Effector CD8-positive, alpha-beta T cell (primary cell): Measurements from ENCODE around the gene AHI1.
"Not testable (repeated sequence)": the region's sequence is repeated elsewhere in the genome, so short reads cannot be mapped to it uniquely, and the experiment has no call there.

Experiments
- DNase-seq: peaks from one replicate; lab custom pipeline; 2025; lab: John Stamatoyannopoulos, UW

Gene AHI1

DNA sequence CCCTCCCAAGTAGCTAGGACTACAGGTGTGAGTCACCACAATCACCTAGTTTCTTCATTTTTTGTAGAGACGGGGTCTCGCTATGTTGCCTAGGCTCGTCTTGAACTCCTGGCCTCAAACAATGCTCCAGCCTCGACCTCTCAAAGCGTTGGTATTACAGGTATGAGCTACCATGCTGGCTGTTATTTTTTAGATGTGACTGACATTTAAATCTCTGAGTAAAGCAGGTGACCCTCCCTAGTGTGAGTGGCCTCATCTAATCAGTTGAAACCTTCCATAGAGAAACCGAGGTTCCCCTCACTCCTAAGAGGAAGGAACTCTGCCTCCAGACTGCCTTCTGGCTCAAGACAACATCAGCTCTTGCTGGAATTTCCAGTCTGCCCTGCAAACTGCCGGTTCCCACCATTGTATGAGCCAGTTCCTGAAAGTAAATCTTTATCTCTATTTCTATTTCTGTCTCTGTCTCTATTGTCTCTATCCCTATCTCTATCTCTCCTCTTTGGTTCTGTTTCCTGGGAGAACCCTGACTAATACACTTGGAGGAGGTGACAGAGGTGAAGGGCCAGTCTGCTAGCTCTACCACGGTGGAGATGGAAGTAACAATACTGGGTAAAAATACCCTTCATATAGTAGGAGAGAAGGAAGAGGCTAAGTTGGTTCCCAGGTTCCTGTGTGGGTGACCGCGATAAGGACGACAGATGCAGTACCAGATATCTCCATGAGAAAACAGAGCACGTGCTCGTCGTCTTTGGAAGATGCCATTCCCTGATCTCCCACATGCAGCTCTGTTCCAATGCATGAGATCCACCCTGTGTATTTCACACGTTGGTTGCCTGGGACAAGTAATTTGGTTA, 235.4 kb downstream of the AHI1 start:
- no peak for DNase-seq

DNA sequence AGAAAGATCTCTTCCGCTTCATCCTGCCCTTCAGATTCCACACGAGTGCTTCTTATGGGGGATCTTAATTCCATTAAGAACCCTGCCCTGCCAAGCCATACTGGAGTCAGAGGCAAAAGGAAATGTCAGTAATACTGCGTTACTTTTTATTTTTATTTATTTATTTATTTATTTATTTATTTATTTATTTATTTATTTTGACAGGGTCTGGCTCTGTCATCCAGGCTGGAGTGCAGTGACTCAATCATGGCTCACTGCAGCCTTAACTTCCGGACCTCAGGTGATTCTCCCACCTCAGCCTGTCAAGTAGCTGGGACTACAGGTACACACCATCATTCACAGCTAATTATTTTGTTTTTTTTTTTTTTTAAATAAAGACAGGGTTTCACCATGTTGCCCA, 236.9 kb downstream of the AHI1 start:
- DNase-seq, result no peak

DNA sequence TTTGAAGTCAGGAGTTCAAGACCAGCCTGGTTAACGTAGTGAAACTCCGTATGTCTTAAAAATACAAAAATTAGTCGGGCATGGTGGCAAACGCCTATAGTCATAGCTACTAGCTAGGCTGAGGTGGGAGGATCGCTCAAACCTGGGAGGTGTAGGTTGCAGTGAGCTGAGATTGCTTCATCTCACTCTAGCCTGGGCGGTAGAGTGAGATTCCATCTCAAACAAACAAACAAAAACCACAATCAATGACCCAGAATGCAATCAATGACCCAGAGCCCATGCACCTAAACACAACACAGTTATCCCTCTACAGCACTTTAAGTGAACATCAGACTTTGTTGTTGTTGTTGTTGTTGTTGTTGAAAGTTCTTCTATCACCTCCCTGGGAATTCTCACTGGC, 238.6 kb downstream of the AHI1 start:
- no peak for DNase-seq

DNA sequence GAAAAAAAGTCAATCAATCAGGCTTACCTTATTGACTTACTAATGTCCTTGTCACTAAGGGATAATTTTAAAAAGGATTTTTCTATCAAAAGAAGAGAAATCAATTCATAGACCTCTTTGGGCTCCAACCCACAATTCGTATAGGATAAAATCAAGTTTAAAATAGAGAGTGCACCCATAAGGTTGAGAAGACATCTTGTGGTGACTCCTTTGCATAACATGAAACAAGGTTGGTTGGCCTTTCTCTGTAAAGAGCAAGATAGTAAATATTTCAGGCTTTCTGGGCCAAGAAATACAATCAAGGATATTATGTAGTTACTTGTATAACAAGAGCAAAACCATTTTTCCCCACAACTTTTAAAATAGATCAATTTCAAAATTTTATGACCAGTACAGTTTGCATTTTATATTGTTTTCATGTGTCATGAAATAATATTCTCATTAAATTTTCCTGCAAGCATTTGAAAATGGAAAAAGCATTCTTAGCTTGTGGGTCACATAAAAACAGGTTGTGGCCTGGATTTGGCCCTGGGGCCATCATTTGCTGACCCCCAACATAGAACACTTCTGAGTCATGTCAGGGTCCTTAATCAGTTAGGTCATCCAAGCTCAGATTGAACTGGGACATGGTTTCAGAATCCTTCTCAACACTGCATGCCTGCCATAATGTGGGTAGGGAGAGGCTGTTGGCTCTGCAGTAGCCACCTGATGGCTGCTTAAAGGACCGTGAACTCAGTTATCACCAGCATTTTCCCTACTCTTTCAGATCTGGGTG, 239.7 kb downstream of the AHI1 start:
- no peak for DNase-seq

DNA sequence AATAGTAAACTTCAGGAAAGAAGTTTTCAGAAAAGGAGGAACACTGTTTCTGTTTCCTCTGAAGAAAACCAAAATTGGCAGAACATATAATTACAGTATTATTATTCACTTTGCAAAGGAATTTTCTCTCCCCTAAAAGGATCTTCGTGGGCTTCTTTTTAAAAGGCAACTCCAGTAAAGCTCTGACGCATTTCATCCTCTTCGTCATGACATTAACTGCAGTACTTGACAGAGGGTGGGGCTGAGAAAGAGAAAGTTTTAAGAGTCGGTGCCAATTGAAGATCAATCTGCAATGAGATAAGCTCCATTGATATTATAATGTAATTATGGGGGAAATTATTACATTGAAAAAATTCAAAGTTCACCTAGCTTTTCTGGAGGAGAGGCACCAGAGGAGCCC, 240.7 kb downstream of the AHI1 start:
- no peak for DNase-seq

DNA sequence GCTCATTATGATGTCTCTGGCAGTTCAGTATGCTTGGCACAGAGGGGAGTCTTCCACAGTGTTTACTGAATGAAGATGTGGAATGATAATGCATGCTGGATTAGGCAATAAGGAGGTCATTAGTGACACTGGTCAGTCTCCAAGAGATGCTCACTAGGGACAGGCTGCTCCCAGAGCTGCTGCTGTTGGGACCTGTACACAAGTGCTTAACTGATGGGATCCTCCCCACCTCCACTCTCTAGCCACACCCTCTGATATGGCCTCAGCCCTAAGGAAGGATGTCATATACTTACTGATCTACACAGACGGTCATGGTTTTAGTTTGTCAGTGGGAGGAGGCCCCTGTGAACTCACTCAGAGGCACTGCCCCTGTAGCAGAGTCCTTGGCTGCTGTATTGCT, 243.1 kb downstream of the AHI1 start:
- DNase-seq, result no peak

DNA sequence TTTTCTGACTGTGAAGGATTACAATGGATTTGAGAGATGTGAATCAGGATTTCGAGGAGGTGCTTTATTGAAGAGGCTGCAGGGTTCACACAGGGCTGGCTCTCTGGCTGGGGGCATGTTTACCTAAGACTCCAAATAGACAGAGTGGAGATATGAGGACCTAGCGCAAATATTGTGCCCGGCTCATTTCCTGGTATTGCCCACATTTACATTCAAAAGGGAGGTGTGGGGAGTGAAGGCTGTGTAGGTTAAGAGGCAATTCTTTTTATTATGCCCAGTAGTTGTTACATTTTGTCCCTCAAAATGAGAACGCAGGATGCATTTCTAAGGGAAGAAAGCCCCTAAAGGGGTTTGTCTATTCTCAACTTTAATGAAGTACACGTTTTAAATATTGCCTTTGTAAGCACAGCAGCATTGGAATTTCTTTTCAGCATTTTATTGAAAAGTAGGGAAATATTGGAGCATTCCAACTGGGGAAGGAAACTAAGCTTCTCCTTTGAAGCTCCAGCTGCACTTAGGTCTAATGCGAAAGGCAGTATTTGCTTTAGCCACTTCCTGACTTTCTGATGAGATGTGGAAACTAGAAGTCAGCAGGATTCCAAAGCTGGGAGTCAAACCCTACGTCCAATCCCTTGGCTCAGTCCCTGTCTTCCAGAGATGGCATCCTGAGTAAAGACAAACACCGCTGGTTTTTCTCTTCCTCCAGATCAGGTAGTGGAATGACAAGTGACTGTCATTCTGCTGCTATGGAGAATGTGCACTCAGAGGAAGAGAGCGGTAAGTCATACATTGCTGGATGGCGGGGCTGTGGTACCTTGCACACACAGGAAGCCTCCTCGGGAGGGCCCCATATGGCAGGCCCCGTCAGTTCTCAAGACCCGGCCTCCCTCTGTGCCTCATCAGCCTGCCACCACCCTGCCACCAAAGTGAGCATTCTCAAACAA, 245.8 kb downstream of the AHI1 start:
- no peak for DNase-seq

DNA sequence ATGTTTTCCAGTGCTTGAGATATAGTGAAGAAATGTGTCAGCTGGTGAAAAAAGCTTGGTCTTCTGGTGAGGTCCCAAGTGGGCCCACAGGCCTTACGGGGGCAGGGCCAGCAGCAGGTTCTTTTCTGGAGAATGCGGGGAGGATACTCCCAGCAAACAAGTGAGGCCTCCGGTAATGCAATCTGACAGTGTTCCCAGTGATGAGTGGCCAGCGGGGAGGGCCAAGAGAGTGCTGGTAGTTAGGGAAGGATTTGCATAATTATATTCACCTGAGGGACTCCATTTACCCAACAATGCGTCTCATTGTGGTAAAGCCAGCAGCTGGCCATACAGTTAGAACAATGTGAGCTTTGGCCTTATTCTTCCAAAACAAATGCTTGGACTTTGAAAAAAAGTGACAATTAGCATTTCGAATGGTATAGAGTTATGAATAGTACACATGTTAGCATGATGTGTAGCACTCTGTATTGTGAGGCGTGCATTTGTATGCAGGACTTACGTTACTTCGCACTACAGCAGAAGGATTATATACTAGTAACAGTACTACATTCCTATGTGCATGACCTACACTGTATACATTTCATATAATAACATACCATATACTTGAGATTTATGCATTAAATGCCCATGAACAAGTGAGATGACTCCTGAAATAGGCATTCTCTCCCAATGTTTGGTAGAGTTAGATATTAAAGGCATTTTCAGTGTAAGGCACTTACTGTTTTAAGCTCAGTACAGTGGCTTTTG, 246.6 kb downstream of the AHI1 start:
- no peak for DNase-seq

DNA sequence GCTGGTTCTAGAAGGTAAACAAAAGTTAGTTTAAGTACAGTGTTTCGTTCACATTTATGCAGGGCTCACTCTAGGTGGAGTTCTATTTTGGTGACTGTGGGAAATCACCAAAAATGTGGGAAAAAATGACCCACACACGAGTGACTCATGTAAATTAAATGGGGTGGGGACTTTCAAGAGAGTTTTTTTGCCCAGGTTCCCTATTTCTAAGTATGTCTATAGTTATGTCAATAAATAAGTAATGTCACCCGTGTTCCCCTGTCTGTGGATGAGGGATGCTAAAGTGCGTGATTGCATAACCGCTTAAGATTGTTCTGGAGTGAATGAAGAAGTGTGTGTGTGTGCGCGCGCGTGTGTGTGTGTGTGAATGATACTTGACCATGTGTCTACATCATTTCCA, 247.3 kb downstream of the AHI1 start:
- DNase-seq, result no peak

DNA sequence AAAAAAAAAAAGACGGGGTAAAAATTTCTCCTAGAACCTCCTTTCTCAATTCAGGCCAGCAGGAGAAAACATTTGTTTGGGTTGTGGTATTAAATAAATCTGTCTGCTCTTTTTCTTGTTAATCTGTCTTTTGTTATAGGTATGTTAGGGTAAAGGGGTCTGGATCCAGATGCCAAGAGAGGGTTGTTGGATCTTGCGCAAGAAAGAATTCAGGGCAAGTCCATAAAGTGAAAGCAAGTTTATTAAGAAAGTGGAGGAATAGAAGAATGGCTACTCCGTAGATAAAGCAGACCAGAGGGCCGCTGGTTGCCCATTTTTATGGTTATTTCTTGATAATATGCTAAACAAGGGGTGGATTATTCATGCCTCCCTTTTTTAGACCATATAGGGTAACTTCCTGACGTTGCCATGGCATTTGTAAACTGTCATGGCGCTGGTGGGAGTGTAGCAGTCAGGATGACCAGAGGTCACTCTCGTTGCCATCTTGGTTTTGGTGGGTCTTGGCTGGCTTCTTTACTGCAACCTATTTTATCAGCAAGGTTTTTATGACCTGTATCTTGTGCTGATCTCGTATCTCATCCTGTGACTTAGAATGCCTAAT, 251.0 kb downstream of the AHI1 start:
- DNase-seq, result not testable (repeated sequence)

DNA sequence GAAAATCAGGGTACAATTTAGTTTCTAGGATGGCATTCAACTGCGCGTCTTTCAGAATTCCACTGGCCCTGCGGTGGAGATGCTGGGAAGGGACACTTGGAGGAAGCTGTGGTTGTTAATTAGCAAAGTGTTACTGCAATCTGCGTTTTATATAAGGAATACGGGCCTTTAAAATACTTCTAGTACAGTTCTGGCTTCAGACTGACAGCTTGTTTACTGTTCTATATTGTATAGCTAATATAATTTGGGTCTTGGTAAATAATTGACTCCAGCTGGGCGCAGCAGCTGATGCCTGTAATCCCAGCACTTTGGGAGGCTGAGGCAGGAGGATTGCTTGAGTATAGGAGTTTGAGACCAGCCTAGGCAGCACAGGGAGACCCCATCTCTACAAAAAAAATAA, 252.7 kb downstream of the AHI1 start:
- no peak for DNase-seq

DNA sequence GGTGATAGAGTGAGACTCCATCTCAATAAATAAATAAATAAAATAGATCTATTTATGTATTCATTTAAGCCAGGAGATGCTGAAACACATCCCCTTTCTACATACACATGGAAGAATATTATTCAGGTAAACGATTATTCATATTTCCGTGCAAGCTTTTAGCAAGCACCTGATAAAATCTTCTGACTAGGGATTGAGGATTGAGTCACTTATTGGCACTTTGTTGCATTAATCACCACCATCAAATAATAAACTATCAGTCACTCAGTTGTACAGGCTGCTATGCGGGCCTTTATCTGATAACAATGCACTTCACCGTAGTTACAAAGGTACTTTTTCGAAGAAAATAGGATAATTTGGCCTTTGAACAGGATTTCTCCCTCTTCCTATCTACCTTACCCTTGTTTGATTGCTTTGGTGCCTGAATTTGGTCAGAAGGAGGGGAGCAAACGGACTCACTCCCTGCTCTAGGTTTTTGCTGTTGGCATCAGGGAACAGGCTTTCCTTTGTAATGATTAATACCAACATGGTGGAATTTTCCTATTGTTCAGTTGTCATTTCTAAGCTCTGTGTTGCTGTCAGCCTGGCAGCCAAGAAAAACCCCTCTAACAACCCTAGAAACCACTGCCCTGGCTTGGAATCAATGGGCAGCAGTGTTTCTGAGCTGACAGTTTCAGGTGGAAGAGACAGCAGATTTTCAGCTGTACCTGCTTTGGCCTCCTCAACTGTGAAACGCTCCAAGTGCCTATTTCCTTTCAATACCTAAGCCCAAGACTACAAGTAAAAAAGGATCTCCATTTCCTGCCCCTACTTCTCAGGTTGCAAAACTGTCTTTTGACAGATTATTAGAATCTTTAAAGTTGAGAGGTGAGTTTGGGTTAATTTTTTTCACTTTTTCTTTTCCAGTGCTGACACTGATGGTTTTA, 253.4 kb downstream of the AHI1 start:
- no peak for DNase-seq

DNA sequence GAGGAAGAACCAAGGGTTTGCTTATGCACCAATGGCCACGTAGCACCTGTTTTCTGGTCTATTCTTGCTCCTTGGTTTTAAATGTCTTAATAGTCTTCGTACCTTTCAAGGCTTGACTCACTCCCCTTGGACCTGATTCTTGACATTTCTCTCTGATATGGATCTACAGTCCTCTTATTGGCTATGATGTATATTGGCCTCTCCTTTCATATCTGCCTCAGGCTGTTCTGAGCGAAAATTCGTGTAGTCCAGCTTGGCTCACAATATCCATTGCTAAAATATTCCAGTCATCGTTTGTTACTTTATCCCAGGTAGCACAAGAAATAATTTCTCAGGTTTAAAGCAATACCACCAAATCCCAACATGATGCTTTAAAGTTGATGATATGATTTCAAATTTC, 256.8 kb downstream of the AHI1 start:
- no peak for DNase-seq

DNA sequence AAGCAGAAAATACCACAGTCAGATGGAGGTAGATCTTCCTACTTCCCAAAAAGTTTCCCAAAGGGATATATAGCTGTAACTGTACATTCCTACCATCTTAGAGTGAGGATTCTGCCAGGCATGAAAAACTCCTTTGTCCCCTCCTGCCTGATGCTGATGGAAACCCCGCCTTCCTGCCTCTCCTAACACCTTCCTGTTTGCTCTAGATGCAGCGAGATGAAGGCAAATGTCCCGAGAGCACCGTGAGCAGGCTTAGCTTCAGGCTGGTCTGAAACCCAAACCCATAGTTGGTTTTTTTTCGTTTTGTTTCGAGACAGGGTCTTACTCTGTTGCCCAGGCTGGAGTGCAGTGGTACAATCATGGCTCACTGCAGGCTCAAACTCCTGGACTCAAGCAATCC, 260.8 kb downstream of the AHI1 start:
- DNase-seq, result no peak

DNA sequence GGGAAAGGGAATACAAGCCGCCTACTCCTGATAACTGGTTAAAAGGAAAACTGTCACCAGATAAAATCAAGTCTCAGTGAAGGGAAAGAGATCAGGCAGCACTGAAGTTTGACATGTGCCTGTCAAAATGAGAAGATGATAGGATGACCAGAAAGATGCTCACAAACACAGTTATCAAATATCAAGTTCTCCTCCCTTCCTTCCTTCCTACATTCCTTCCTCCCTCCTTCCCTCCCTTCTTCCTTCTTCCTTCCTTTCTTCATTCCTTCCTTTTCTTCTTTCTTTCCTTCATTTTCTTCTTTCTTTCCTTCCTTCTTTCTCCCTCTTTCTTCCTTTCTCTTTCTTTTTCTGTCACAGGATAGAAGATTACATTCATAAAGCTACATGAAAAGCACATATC, 261.2 kb downstream of the AHI1 start:
- DNase-seq, result no peak

DNA sequence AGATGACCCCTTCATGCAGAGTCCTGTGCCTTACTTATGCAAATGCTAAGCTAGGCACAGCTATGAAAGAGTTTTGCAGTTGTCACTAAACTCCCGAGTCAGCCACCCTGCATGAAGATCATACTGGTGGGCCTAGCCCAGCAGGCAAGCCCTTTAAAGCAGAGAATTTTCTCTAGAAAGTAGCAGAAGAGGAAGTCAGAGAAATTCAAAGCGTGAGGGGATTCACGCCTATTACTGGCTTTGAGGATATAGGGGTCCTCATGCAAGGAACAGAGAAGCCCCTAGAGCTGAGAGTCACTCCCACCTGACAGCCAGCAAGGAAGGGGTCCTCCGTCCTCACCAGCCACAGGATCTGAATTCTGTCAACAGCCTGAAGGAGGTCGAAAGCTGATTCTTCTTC, 261.8 kb downstream of the AHI1 start:
- no peak for DNase-seq

DNA sequence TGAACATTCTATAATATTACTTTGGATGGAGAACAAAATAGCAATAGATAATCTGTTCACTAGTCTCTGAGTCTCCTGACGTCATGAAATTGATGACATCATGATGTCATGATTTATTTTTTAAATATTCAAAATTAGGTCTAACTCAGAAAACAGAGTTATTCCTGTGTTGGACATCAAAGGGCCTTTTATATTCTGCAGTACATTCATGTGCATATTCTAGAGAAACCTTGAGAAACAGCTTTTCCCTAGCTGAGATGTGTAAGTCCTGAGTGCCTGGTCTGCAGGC, 263.1 kb downstream of the AHI1 start:
- no peak for DNase-seq

DNA sequence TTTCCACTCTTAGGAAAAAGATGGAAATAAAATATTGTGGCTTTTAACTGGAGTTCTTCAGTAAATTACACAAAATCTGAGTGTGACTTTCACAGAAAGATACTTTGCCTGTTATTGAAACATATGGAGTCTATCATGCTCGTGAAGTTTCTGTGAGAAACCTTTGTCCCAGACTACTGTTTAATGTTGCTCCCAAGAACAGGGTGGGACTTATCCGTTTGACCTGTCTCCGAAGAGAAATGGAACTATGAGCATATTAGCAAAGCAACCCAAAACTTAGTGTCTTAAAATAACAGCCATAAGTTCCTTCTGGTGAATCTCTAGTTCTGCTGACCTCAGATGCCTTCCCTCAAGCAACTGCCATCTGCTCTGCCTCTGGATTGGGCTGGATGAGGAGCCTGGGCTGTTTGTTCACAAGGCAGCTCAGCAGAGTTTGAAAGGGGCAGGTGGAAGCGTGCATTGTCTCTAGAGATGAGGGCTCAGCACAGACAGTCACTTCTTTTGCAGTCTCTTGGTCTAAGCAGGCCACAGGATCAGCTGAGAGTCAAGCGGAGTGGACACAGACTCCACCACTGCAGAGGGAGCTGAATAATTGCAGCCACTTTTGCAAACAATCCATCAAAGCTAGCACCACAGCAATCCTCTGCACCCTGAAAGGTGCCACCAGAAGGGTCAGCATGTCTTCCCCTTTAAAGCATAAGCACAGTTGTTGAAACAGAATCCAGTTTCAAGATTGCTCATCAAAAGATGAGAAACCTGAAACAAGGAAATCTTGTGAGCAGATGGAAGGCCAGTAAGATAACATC, 263.7 kb downstream of the AHI1 start:
- no peak for DNase-seq
